Cerebellar nuclear complex (tissue), 1 donor: ENCODE data around the gene ZNF14.
"Not testable (repeated sequence)": the region's sequence is repeated elsewhere in the genome, so short reads cannot be mapped to it uniquely, and the experiment has no call there.

ENCODE experiments used
- DNase-seq, 2 experiments: peaks; one replicate each; lab custom pipeline; 2025; lab: John Stamatoyannopoulos, UW

ZNF14 gene

GRCh38 chr19:19687090-19687489 is 45.8 kb downstream of the ZNF14 start:
- no peak for DNase-seq

- no peak for DNase-seq
Observed at GRCh38 chr19:19686580-19686979, 46.3 kb downstream of the ZNF14 start.

- DNase-seq: not testable (repeated sequence)
Observed at GRCh38 chr19:19686119-19686518, 46.8 kb downstream of the ZNF14 start.

GRCh38 chr19:19679176-19680073 is 53.5 kb downstream of the ZNF14 start:
- no peak for DNase-seq

- DNase-seq: no peak
Observed at GRCh38 chr19:19677579-19677978, 55.3 kb downstream of the ZNF14 start.

GRCh38 chr19:19674315-19674714 is 58.6 kb downstream of the ZNF14 start:
- no peak for DNase-seq

- DNase-seq: no peak
Observed at GRCh38 chr19:19672816-19673215, 60.1 kb downstream of the ZNF14 start.

- no peak for DNase-seq
Observed at GRCh38 chr19:19670070-19670551, 62.8 kb downstream of the ZNF14 start.

- peak; percentile 59 to 96 for DNase-seq
Observed at GRCh38 chr19:19668230-19669012, 64.5 kb downstream of the ZNF14 start, which contains the start of gene ZNF101. Gene ZNF101, plus strand, starts transcription at chr19:19668839. Its CDS starts 125 bp downstream, at chr19:19668964.

GRCh38 chr19:19665420-19665948 is 67.4 kb downstream of the ZNF14 start:
- not testable (repeated sequence) for DNase-seq

GRCh38 chr19:19663256-19664120 is 69.4 kb downstream of the ZNF14 start, which contains the start of gene ATP13A1:
Gene ATP13A1, minus strand, starts transcription at chr19:19663676. Its CDS starts 10 bp downstream, at chr19:19663666.
- peak; percentile 79 to 97 for DNase-seq

- DNase-seq: no peak
Observed at GRCh38 chr19:19662871-19663255, 70.0 kb downstream of the ZNF14 start.

GRCh38 chr19:19662344-19662743 is 70.6 kb downstream of the ZNF14 start:
- no peak for DNase-seq

GRCh38 chr19:19661675-19662251 is 71.1 kb downstream of the ZNF14 start:
- no peak for DNase-seq

GRCh38 chr19:19661141-19661674 is 71.7 kb downstream of the ZNF14 start:
- no peak for DNase-seq
